IMR-90 (cell line): ENCODE data around the gene SGK1. TPM values are rescaled to one million over a fixed set of nuclear protein-coding genes. Genes with fewer than 3 reads are reported as not detected.

Experiments used
- ATAC-seq: fragments of 200-7000 bp; cut with Tn5 transposase; 2 replicates; pipeline ENCODE4 v1.9.1; 2020; ENCODE audit warnings: low read depth, mild to moderate bottlenecking, moderate library complexity
- BruUV-seq: library from RNA; stranded (reverse); fragments of 400-500 nt; replicated peaks from 2 replicates; lab custom pipeline; 2021; lab: Mats Ljungman, UMichigan
- CTCF ChIA-PET: fragments of 300-600 bp; formaldehyde crosslinking; extraction: SDS; loops from one replicate; lab custom pipeline; 2021; ENCODE audit warnings: antibody characterized with exemption; lab: Yijun Ruan, JAX
- POLR2A ChIA-PET: fragments of 300-600 bp; sonication (Branson Sonifier 250); formaldehyde crosslinking; loops from one replicate; lab custom pipeline; 2022; ENCODE audit warnings: antibody characterized with exemption; ENCODE audit not compliant: unreplicated experiment; lab: Charles Lee
- DNase-seq: peaks from one replicate; pipeline ENCODE4 v3.0.0; 2013
- H2AFZ ChIP-seq: replicated peaks from 2 replicates; pipeline ENCODE3; 2013; ENCODE audit warnings: low read length, mild to moderate bottlenecking; ENCODE audit not compliant: poor library complexity
- H2AK5ac ChIP-seq: 2 replicates; pipeline ENCODE4 v1.6.1; 2013; ENCODE audit warnings: low read depth, low read length, inconsistent platforms
- H2AK9ac ChIP-seq: replicated peaks from 2 replicates; pipeline ENCODE3; 2013; ENCODE audit warnings: mild to moderate bottlenecking, low read depth, low read length, moderate library complexity; ENCODE audit not compliant: poor library complexity
- H2BK120ac ChIP-seq: 2 replicates; pipeline ENCODE4 v1.6.1; 2013; ENCODE audit warnings: low read depth, low read length, inconsistent platforms
- H2BK15ac ChIP-seq: 3 replicates; pipeline ENCODE4 v1.6.1; 2013; ENCODE audit warnings: low read depth, low read length, inconsistent platforms
- H2BK20ac ChIP-seq: 2 replicates; pipeline ENCODE4 v1.6.1; 2013; ENCODE audit warnings: low read depth, mild to moderate bottlenecking, inconsistent platforms, low read length, moderate library complexity
- H2BK5ac ChIP-seq: 2 replicates; pipeline ENCODE4 v1.6.1; 2013; ENCODE audit warnings: mild to moderate bottlenecking, low read depth, low read length, inconsistent platforms; ENCODE audit not compliant: poor library complexity, severe bottlenecking
- H3K14ac ChIP-seq: replicated peaks from 2 replicates; pipeline ENCODE4 v1.6.1; 2013; ENCODE audit warnings: low read depth, low read length, inconsistent platforms
- H3K18ac ChIP-seq: 2 replicates; pipeline ENCODE4 v1.6.1; 2013; ENCODE audit warnings: low read depth, low read length, control low read depth
- H3K23ac ChIP-seq: 2 replicates; pipeline ENCODE4 v1.6.1; 2013; ENCODE audit warnings: low read depth, low read length, inconsistent platforms
- H3K27ac ChIP-seq: 2 replicates; pipeline ENCODE4 v1.5.1; 2013; ENCODE audit warnings: mild to moderate bottlenecking, control low read depth, low read length; ENCODE audit not compliant: insufficient read depth
- H3K27me3 ChIP-seq: 2 replicates; pipeline ENCODE4 v1.6.1; 2013; ENCODE audit warnings: low read length; ENCODE audit not compliant: control insufficient read depth, insufficient read depth
- H3K36me3 ChIP-seq: 2 replicates; pipeline ENCODE4 v1.6.1; 2013; ENCODE audit warnings: low read length, mixed read lengths; ENCODE audit not compliant: control insufficient read depth, insufficient read depth
- H3K4ac ChIP-seq: 2 replicates; pipeline ENCODE4 v1.6.1; 2013; ENCODE audit warnings: low read depth, low read length, inconsistent platforms
- H3K4me1 ChIP-seq: 2 replicates; pipeline ENCODE4 v1.6.1; 2013; ENCODE audit warnings: low read length, mixed read lengths; ENCODE audit not compliant: control insufficient read depth, insufficient read depth
- H3K4me2 ChIP-seq: 2 replicates; pipeline ENCODE4 v1.6.1; 2013; ENCODE audit warnings: low read depth, mild to moderate bottlenecking, control low read depth, low read length, moderate library complexity
- H3K4me3 ChIP-seq: 2 replicates; pipeline ENCODE4 v1.5.1; 2013; ENCODE audit warnings: low read depth, mild to moderate bottlenecking, control low read depth, low read length, moderate library complexity; ENCODE audit not compliant: insufficient read depth
- H3K56ac ChIP-seq: 2 replicates; pipeline ENCODE4 v1.6.1; 2013; ENCODE audit warnings: low read length, inconsistent platforms; ENCODE audit not compliant: insufficient read depth; ENCODE audit errors: extremely low read depth
- H3K79me1 ChIP-seq, 2 experiments: 2 replicates each; pipeline ENCODE4 v1.6.1; 2013; ENCODE audit warnings: low read length in 2 of 2, inconsistent platforms in 1 of 2, low read depth in 1 of 2
- H3K9ac ChIP-seq: 2 replicates; pipeline ENCODE4 v1.6.1; 2013; ENCODE audit warnings: low read depth, low read length, control low read depth
- H3K9me1 ChIP-seq: 2 replicates; pipeline ENCODE4 v1.6.1; 2013; ENCODE audit warnings: low read length, inconsistent platforms; ENCODE audit not compliant: insufficient read depth
- H3K9me3 ChIP-seq: 2 replicates; pipeline ENCODE4 v1.6.1; 2013; ENCODE audit warnings: low read length; ENCODE audit not compliant: control insufficient read depth, insufficient read depth
- H4K20me1 ChIP-seq: 2 replicates; pipeline ENCODE4 v1.6.1; 2013; ENCODE audit warnings: low read length, inconsistent platforms; ENCODE audit not compliant: insufficient read depth
- H4K5ac ChIP-seq: 2 replicates; pipeline ENCODE4 v1.6.1; 2013; ENCODE audit warnings: mild to moderate bottlenecking, low read depth, low read length, control low read depth
- H4K8ac ChIP-seq, 2 experiments: 2 replicates each; pipeline ENCODE4 v1.6.1; 2013; ENCODE audit warnings: low read depth in 2 of 2, low read length in 2 of 2, control low read depth in 1 of 2, inconsistent platforms in 1 of 2
- H4K91ac ChIP-seq: 2 replicates; pipeline ENCODE4 v1.6.1; 2013; ENCODE audit warnings: low read depth, low read length, inconsistent platforms; ENCODE audit not compliant: insufficient read depth
- FOS ChIP-seq: fragments of 150-350 bp; IDR thresholded peaks from 2 replicates; pipeline ENCODE4 v1.6.1; 2016; ENCODE audit warnings: low read depth, low read length
- MXI1 ChIP-seq: IDR thresholded peaks from 2 replicates; pipeline ENCODE4 v1.6.1; 2012; ENCODE audit warnings: low read depth, mild to moderate bottlenecking, low read length, moderate library complexity, borderline replicate concordance
- NFE2L2 ChIP-seq: fragments of 150-350 bp; IDR thresholded peaks from 2 replicates; pipeline ENCODE4 v1.6.1; 2016; ENCODE audit warnings: low read depth, mild to moderate bottlenecking, low read length
- RCOR1 ChIP-seq: IDR thresholded peaks from 2 replicates; pipeline ENCODE4 v1.6.1; 2012; ENCODE audit warnings: mild to moderate bottlenecking, low read length, improper control_type of control experiment; ENCODE audit not compliant: insufficient replicate concordance
- RFX5 ChIP-seq: IDR thresholded peaks from 2 replicates; pipeline ENCODE4 v1.8.0; 2012; ENCODE audit warnings: low read depth, mild to moderate bottlenecking, low read length, moderate library complexity
- WGBS, 2 experiments: methylation state at CpG; one replicate each; pipeline versions ENCODE4 v1.1.5 to v1.1.7; 2013; ENCODE audit warnings: missing lambda C conversion rate in 2 of 2; ENCODE audit not compliant: insufficient read length in 1 of 2; ENCODE audit errors: extremely low coverage in 2 of 2; 5-methylcytosine and 5-hydroxymethylcytosine counted together
- dilution Hi-C: fragments of 300-500 bp; cut with HindIII; formaldehyde crosslinking; loops from one replicate; pipeline ENCODE4 v1.14.3; 2018; ENCODE audit warnings: low sequenced_read_pairs; ENCODE audit not compliant: unreplicated experiment
- in situ Hi-C: fragments of 300-500 bp; cut with MboI; formaldehyde crosslinking; loops from 3 replicates; pipeline ENCODE4 v1.14.3; 2019; ENCODE audit warnings: low sequenced_read_pairs, inconsistent platforms, mixed read lengths
- intact Hi-C: fragments of 100-400 bp; cut with micrococcal nuclease; formaldehyde crosslinking; loops from 2 replicates; pipeline ENCODE4 v1.10.0; 2022
- polyA plus RNA-seq, 3 experiments: library from polyadenylated mRNA; depleted of rRNA; stranded (reverse); fragments of >200 nt; gene quantifications; 2 replicates each; pipeline ENCODE4 v1.2.3, GENCODE V29; 2012; ENCODE audit warnings: low replicate concordance in 1 of 3
- total RNA-seq: library from RNA; depleted of rRNA; stranded (reverse); fragments of >200 nt; gene quantifications from 2 replicates; pipeline ENCODE4 v1.2.3, GENCODE V29; 2012
- TF ChIP-seq, protein P1 (sequence below): fragments of 150-350 bp; IDR thresholded peaks from 2 replicates; pipeline ENCODE4 v1.6.1; 2016; ENCODE audit warnings: low read depth, mild to moderate bottlenecking, low read length, moderate library complexity, borderline replicate concordance

SGK1 gene
- total and polyA plus RNA-seq, 2 of the 4 experiments (the other 2 are of a cell fraction): 121 to 255 TPM

DNA sequence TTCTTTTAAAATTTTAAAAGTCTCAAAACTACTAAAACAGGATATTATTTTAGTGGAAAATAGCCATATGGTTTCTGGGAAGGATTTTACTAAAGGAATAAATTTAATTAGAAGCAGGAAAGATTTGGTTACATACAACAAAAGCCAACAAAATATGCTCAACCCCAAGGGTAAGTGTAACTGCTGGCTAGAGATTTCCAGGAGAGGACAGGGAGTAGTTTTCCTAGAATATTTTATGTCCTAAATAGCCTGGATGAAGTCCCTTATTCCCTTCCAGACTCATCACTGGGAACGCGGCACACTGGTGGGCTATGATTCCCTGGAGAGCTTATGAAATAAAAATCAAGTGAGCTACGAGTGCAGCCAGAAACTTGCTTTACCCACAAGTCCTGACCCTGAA is 66.6 kb downstream of the SGK1 start:
- Histone ChIP-seq H3K4me2 (no peak overlapping the region), H3K9me3 (no peaks in the 10 kb centered on the region), H3K27ac (no peak overlapping the region), H2BK5ac (no peak overlapping the region), H4K91ac (no peak overlapping the region), H2AK9ac (no peak overlapping the region), H3K14ac (no peak overlapping the region), H3K9ac (no peak overlapping the region), H3K4me1 (peaks cover 9% of the 10 kb centered on the region), H2BK20ac (no peak overlapping the region), H3K18ac (no peak overlapping the region), H3K4ac (no peak overlapping the region), H4K20me1 (no peaks in the 10 kb centered on the region), H3K27me3 (no peaks in the 10 kb centered on the region), H4K8ac (no peak overlapping the region), H2BK15ac (no peak overlapping the region), H3K36me3 (no peaks in the 10 kb centered on the region), H3K79me1 (no peaks in the 10 kb centered on the region), H2AFZ (no peak overlapping the region), H2AK5ac (no peak overlapping the region), H3K4me3 (no peak overlapping the region), H3K9me1 (no peaks in the 10 kb centered on the region), H3K23ac (no peak overlapping the region), H4K5ac (no peak overlapping the region), H3K56ac (no peak overlapping the region), H2BK120ac (no peak overlapping the region)
- dilution Hi-C loops: no loop called here
- in situ Hi-C loops: no loop called here
- WGBS, 2 experiments: no CpG with 5 or more reads among the region's 3 CpGs
- ChIA-PET CTCF (no interaction called here), POLR2A (no interaction called here)
- TF ChIP-seq, protein P1, sequence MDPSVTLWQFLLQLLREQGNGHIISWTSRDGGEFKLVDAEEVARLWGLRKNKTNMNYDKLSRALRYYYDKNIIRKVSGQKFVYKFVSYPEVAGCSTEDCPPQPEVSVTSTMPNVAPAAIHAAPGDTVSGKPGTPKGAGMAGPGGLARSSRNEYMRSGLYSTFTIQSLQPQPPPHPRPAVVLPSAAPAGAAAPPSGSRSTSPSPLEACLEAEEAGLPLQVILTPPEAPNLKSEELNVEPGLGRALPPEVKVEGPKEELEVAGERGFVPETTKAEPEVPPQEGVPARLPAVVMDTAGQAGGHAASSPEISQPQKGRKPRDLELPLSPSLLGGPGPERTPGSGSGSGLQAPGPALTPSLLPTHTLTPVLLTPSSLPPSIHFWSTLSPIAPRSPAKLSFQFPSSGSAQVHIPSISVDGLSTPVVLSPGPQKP: no peak
- TF ChIP-seq NFE2L2 (no peak), RCOR1 (no peak), MXI1 (no peak), RFX5 (no peak), FOS (no peak)
- DNase-seq: no peak
- intact Hi-C loops: no loop called here
- BruUV-seq: no TSS peak
- no peak for ATAC-seq
